ENCODE data around the gene CLTA. TPM values are rescaled to one million over a fixed set of nuclear protein-coding genes. Genes with fewer than 3 reads are reported as not detected.
"Not testable (repeated sequence)": the region's sequence is repeated elsewhere in the genome, so short reads cannot be mapped to it uniquely, and the experiment has no call there.

The CLTA gene
- total and polyA plus RNA-seq, 12 donors: 95.6 to 301 (median 208) TPM

DNA sequence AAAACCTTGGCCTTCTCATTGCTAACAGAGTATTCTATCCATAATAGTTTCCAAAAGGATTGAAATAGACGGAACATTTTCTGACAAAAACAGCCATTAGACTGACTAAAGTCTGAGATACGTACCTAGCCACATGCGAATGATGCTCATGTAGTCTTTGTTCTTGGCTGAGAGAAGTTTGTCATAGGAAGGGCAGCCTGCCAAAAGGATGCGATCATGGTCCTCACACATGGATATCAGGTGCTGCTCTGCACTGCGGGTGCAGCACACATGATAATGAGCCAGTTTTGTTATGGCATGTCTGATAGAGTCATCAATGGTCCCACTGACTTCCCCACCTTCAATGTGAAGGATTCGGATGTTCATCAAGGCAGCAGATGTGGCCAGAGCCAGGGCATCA is 55.2 kb downstream of the CLTA start:
- Histone ChIP-seq H3K4me1 (replicated peaks in 1 of 2) (peaks cover 3 to 7% of the 10 kb centered on the region in 2 donors), H3K9me3 (replicated peaks in 1 of 3) (no peaks in the 10 kb centered on the region), H3K27me3 (no peaks in the 10 kb centered on the region), H3K4me3 (no peak overlapping the region), H3K36me3 (replicated peaks in 1 of 2) (peaks cover 0 to 39% of the 10 kb centered on the region in 2 donors), H3K27ac (no peak overlapping the region)
- WGBS, 4 donors: 86 to 93% (median 91%) methylated on average over 6 of the region's 6 CpGs
- DNase-seq: no peak
- TF ChIP-seq, protein P1, sequence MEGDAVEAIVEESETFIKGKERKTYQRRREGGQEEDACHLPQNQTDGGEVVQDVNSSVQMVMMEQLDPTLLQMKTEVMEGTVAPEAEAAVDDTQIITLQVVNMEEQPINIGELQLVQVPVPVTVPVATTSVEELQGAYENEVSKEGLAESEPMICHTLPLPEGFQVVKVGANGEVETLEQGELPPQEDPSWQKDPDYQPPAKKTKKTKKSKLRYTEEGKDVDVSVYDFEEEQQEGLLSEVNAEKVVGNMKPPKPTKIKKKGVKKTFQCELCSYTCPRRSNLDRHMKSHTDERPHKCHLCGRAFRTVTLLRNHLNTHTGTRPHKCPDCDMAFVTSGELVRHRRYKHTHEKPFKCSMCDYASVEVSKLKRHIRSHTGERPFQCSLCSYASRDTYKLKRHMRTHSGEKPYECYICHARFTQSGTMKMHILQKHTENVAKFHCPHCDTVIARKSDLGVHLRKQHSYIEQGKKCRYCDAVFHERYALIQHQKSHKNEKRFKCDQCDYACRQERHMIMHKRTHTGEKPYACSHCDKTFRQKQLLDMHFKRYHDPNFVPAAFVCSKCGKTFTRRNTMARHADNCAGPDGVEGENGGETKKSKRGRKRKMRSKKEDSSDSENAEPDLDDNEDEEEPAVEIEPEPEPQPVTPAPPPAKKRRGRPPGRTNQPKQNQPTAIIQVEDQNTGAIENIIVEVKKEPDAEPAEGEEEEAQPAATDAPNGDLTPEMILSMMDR (IDR thresholded peaks at IDR 0.05): no peak
- TF ChIP-seq POLR2A (IDR thresholded peaks at IDR 0.05): no peak
- intact Hi-C loops (cut with DNase I): loop anchor here in 1 of 2 donors (5.0 kb wide), 1 partner anchor 81 kb away; no protein-coding TSS in a partner anchor

DNA sequence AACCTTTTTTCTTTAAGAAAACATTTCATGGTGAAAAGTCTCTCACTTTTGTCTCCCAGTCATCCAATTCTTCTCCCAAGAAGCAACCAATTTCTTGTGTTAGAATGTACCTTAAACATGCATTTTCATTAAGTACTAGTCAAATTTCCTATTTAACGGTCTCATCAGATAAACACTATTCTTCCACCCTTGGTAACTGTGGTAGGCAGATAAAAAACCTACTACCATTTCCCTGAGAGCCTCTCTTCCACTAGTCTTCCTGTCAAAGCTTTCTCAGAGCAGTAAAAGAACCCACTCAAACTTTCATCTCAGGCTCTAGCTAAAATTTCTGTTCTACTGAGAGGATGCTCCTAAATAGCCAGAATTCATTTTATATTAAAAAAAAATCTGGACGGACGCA is 56.6 kb downstream of the CLTA start:
- peaks cover 3 to 7% of the 10 kb centered on the region in 2 donors for H3K4me1 ChIP-seq (replicated peaks in 1 of 2)
- no peak for DNase-seq
- intact Hi-C loops (cut with DNase I): loop anchor here in 1 of 2 donors (5.0 kb wide), 1 partner anchor 80 kb away; no protein-coding TSS in a partner anchor
- H3K27ac ChIP-seq: no peak overlapping the region
- 82 to 91% (median 87%) methylated on average over 3 of the region's 3 CpGs for WGBS, 4 donors
- TF ChIP-seq, protein P1 (IDR thresholded peaks at IDR 0.05): no peak
- TF ChIP-seq POLR2A (IDR thresholded peaks at IDR 0.05): no peak
- H3K27me3 ChIP-seq: no peaks in the 10 kb centered on the region
- H3K9me3 ChIP-seq (replicated peaks in 1 of 3): no peaks in the 10 kb centered on the region
- H3K36me3 ChIP-seq (replicated peaks in 1 of 2): peaks cover 0 to 39% of the 10 kb centered on the region in 2 donors
- H3K4me3 ChIP-seq: no peak overlapping the region

DNA sequence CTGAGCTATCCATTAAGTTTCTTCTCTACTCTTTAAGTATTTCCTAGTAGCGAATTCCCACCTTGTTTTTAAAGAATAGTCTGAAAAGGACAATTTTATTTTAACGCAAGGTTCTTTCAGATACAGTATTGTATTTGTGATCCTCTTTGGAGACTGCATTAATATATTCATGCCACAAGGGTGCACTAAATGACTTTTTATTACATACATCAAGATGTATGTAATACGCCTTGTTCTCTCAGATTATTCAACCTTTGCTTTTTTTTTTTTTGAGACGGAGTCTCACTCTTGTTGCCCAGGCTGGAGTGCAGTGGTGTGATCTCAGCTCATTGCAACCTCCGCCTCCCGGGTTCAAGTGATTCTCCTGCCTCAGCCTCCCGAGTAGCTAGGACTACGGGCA is 57.3 kb downstream of the CLTA start:
- DNase-seq; H3K9me3 ChIP-seq (replicated peaks in 1 of 3); H3K27ac ChIP-seq; H3K27me3 ChIP-seq; H3K4me1 ChIP-seq (replicated peaks in 1 of 2); H3K4me3 ChIP-seq: not testable (repeated sequence)
- TF ChIP-seq, protein P1 (IDR thresholded peaks at IDR 0.05): peak; percentile 9 to 52 (median 28)
- peaks cover 0 to 34% of the 10 kb centered on the region in 2 donors for H3K36me3 ChIP-seq (replicated peaks in 1 of 2)
- 68 to 76% (median 73%) methylated on average over 8 of the region's 8 CpGs for WGBS, 4 donors
- intact Hi-C loops (cut with DNase I): loop anchor here in 1 of 2 donors (5.0 kb wide), 1 partner anchor 79 kb away; no protein-coding TSS in a partner anchor

DNA sequence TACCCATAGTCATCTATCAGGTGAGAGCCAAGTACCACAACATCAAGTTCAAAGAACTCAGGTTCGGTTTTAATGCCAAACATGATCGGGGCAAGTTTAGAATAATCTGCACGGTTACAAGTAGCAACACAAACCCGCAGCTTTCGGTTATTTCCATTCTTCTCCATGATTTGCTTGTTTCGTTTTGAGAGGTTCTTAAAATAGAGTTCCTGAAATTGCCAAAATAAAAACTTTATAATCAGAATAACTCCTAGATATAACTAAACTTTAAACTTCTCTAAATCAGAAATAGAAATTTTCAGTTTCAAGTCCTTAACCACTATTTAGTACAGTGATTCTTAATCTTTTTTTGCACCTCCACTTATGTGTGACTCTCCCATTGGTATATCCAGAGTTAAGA is 58.5 kb downstream of the CLTA start:
- Histone ChIP-seq H3K27me3 (no peaks in the 10 kb centered on the region), H3K27ac (no peak overlapping the region), H3K36me3 (replicated peaks in 1 of 2) (peaks cover 0 to 23% of the 10 kb centered on the region in 2 donors), H3K9me3 (replicated peaks in 1 of 3) (no peaks in the 10 kb centered on the region), H3K4me3 (no peak overlapping the region), H3K4me1 (replicated peaks in 1 of 2) (peaks cover 3 to 7% of the 10 kb centered on the region in 2 donors)
- DNase-seq: no peak
- intact Hi-C loops (cut with DNase I): loop anchor here in 1 of 2 donors (5.0 kb wide), 1 partner anchor 78 kb away; no protein-coding TSS in a partner anchor
- TF ChIP-seq, protein P1 (IDR thresholded peaks at IDR 0.05): no peak
- TF ChIP-seq POLR2A (IDR thresholded peaks at IDR 0.05): no peak
- 70 to 88% (median 78%) methylated on average over 6 of the region's 6 CpGs for WGBS, 4 donors
